Breast epithelium (tissue), 4 donors: ENCODE results near the gene PIP5K1B. TPM values are rescaled to one million over a fixed set of nuclear protein-coding genes. Genes with fewer than 3 reads are reported as not detected.

Experiments
- DNase-seq, 2 donors: peaks; one replicate each; pipeline ENCODE4 v3.0.0-alpha.2; 2019; ENCODE audit warnings: low spot score in 2 of 2
- H3K27ac ChIP-seq, 2 donors: fragments of 200-600 bp; sonication (generic) in 1 of 2; one replicate each; pipeline ENCODE4 v1.5.1; 2016 to 2019; ENCODE audit warnings: mild to moderate bottlenecking in 1 of 2
- H3K27me3 ChIP-seq, 2 donors: fragments of 200-600 bp; sonication (generic) in 1 of 2; one replicate each; pipeline versions ENCODE4 v1.5.1 to v1.6.0; 2017 to 2019; ENCODE audit warnings: control low read depth in 1 of 2, mild to moderate bottlenecking in 1 of 2
- H3K36me3 ChIP-seq: fragments of 200-600 bp; one replicate; pipeline ENCODE4 v1.5.1; 2019
- H3K4me1 ChIP-seq, 2 donors: fragments of 200-600 bp; sonication (generic); one replicate each; pipeline ENCODE4 v1.5.1; 2016 to 2019; ENCODE audit warnings: control low read depth in 1 of 2
- H3K4me3 ChIP-seq, 3 donors: fragments of 200-600 bp; sonication (generic); 1 replicate in 2 of 3; 2 replicates in 1 of 3; pipeline ENCODE4 v1.5.1; 2016 to 2019; ENCODE audit warnings: mild to moderate bottlenecking in 3 of 3, moderate library complexity in 2 of 3
- H3K9me3 ChIP-seq, 2 donors: fragments of 200-600 bp; sonication (generic) in 1 of 2; one replicate each; pipeline ENCODE4 v1.5.1; 2016 to 2019; ENCODE audit warnings: control low read depth in 1 of 2
- CTCF ChIP-seq, 3 donors: fragments of 450-650 bp; IDR thresholded peaks; one replicate each; pipeline ENCODE4 v1.5.1; 2016 to 2017; ENCODE audit warnings: antibody characterized with exemption in 3 of 3, mild to moderate bottlenecking in 3 of 3, moderate library complexity in 3 of 3
- POLR2A ChIP-seq: fragments of 450-650 bp; IDR thresholded peaks from one replicate; pipeline ENCODE4 v1.6.1; 2016; ENCODE audit warnings: antibody characterized with exemption, mild to moderate bottlenecking, moderate library complexity
- POLR2AphosphoS5 ChIP-seq, 3 donors: sonication (generic); formaldehyde crosslinking; IDR thresholded peaks; one replicate each; pipeline ENCODE4 v1.6.1; 2017; ENCODE audit warnings: antibody characterized with exemption in 3 of 3
- intact Hi-C: fragments of 100-400 bp; cut with DNase I; formaldehyde crosslinking; loops from one replicate; pipeline ENCODE4 v1.15.1; 2023; ENCODE audit warnings: low total_unique reads
- total RNA-seq, 3 donors: library from RNA; depleted of rRNA; stranded (reverse); fragments of >200 nt; gene quantifications; one replicate each; pipeline ENCODE4 v1.1.0, GENCODE V29; 2016

The PIP5K1B gene
- total RNA-seq, 3 donors from 2014 or later = 0.80 to 11.1 (median 9.8) TPM

- DNase-seq = no peak
- TF ChIP-seq CTCF (IDR thresholded peaks at IDR 0.05) = no peak
- H3K27me3 ChIP-seq = no peaks in the 10 kb centered on the region
- intact Hi-C loops = no loop called here
- no peaks in the 10 kb centered on the region for H3K36me3 ChIP-seq
- H3K4me3 ChIP-seq = no peak overlapping the region
- H3K27ac ChIP-seq = no peak overlapping the region
- H3K9me3 ChIP-seq = no peaks in the 10 kb centered on the region
- no peaks in the 10 kb centered on the region for H3K4me1 ChIP-seq
Observed at GRCh38 chr9:68842568-68842967, 137.5 kb downstream of the PIP5K1B start.

DNA sequence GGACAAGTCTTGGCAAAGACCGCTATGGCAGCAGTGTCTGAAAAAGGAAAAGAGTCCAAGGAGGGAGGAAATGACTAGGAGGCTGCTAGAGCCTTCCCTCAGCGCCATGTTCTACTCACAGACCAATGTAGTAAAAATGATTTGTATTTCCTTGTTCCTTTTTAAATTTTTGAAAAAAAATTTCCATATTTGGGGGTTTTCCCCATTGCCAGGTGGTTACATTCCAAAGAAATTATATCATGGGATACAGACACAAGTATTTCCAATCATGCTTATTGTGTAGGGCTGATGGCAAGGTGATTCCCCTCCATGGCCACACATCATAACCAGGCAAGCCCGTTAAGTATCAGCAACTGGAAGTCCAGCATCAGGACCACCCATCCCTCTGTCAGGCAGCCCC is 138.2 kb downstream of the PIP5K1B start:
- no peaks in the 10 kb centered on the region for H3K4me1 ChIP-seq
- intact Hi-C loops = no loop called here
- no peak overlapping the region for H3K27ac ChIP-seq
- TF ChIP-seq CTCF (IDR thresholded peaks at IDR 0.05) (no peak), POLR2AphosphoS5 (IDR thresholded peaks at IDR 0.05) (no peak), POLR2A (no peak)
- no peak for DNase-seq
- no peaks in the 10 kb centered on the region for H3K36me3 ChIP-seq
- no peaks in the 10 kb centered on the region for H3K9me3 ChIP-seq
- H3K27me3 ChIP-seq = no peaks in the 10 kb centered on the region
- H3K4me3 ChIP-seq = no peak overlapping the region

GRCh38 chr9:68844157-68844556 is 139.1 kb downstream of the PIP5K1B start:
- Histone ChIP-seq H3K36me3 (no peaks in the 10 kb centered on the region), H3K4me1 (no peaks in the 10 kb centered on the region), H3K27me3 (no peaks in the 10 kb centered on the region), H3K27ac (no peak overlapping the region), H3K4me3 (no peak overlapping the region), H3K9me3 (no peaks in the 10 kb centered on the region)
- intact Hi-C loops = no loop called here
- no peak for DNase-seq
- TF ChIP-seq CTCF (IDR thresholded peaks at IDR 0.05) = no peak
- no peak for TF ChIP-seq POLR2A
- TF ChIP-seq POLR2AphosphoS5 (IDR thresholded peaks at IDR 0.05) = no peak

- H3K4me3 ChIP-seq = no peak overlapping the region
- intact Hi-C loops = no loop called here
- no peaks in the 10 kb centered on the region for H3K27me3 ChIP-seq
Observed at GRCh38 chr9:68844631-68845612, 139.9 kb downstream of the PIP5K1B start.

More at GRCh38 chr9:68844631-68845612, 139.9 kb downstream of the PIP5K1B start:
- Histone ChIP-seq H3K27ac (no peak overlapping the region), H3K36me3 (no peaks in the 10 kb centered on the region), H3K4me1 (no peaks in the 10 kb centered on the region), H3K9me3 (no peaks in the 10 kb centered on the region)
- TF ChIP-seq POLR2A = no peak
- no peak for TF ChIP-seq POLR2AphosphoS5 (IDR thresholded peaks at IDR 0.05)
- peak in 2 of 3 donors; percentile 9 to 12 for TF ChIP-seq CTCF (IDR thresholded peaks at IDR 0.05)
- no peak for DNase-seq
